ENCODE measurements around the gene TMBIM1. TPM values are rescaled to one million over a fixed set of nuclear protein-coding genes. Genes with fewer than 3 reads are reported as not detected.

TMBIM1 gene
- total RNA-seq, 1 donor: 136 TPM

GRCh38 chr2:218260166-218260565 is 32.1 kb downstream of the TMBIM1 start:
- DNase-seq (ENCODE audit: low read depth): no peak
- no peak overlapping the region for H3K4me3 ChIP-seq (ENCODE audit: low read depth, low read length)
- TF ChIP-seq, protein P1, sequence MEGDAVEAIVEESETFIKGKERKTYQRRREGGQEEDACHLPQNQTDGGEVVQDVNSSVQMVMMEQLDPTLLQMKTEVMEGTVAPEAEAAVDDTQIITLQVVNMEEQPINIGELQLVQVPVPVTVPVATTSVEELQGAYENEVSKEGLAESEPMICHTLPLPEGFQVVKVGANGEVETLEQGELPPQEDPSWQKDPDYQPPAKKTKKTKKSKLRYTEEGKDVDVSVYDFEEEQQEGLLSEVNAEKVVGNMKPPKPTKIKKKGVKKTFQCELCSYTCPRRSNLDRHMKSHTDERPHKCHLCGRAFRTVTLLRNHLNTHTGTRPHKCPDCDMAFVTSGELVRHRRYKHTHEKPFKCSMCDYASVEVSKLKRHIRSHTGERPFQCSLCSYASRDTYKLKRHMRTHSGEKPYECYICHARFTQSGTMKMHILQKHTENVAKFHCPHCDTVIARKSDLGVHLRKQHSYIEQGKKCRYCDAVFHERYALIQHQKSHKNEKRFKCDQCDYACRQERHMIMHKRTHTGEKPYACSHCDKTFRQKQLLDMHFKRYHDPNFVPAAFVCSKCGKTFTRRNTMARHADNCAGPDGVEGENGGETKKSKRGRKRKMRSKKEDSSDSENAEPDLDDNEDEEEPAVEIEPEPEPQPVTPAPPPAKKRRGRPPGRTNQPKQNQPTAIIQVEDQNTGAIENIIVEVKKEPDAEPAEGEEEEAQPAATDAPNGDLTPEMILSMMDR (IDR thresholded peaks at IDR 0.05; ENCODE audit: insufficient read depth, low read depth, low read length): no peak

DNA sequence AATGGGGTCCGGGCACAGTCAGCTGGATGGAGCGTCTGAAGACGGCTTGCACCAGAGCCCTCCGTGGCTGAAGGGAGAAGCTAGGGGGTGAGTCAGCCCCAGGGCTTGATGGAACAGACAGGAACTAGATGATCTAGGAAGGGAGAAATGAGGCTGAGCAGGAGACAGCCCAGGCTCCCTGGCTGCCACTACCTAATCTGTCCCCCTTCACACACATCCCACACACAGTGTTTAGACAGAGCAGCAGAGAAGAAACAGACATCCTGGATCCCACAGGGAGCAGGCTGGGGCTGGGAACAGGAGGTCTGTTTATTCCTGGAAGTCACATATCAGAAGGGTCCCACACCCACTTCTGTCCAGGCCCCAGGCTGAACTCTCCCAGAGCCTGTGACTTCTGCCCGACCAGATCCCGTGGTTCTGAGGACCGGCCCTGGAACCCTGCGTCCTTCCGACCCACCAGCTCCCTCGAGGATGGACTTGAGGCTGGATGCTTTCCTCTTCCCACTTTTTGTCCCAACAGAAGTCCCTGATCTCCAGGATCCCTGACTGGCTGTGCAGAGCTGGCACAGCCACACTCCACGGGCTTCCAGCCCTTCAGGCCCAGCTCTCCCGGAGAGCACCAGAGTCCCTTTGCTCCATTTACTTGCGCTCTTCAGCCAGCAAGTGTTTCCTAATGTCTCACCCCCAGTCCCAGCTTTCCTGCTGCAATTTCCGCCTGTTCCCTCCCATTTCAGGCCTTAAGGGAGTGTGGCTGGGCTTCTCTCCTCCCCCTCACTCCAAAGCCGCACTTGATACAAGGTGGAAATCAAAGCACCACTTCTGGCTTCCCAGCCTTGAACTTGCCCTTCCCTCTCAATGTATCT is 33.0 kb downstream of the TMBIM1 start:
- TF ChIP-seq, protein P1 (IDR thresholded peaks at IDR 0.05; ENCODE audit: insufficient read depth, low read depth, low read length): no peak
- no peak overlapping the region for H3K4me3 ChIP-seq (ENCODE audit: low read depth, low read length)
- peak; percentile 97 for DNase-seq (ENCODE audit: low read depth)

- DNase-seq (ENCODE audit: low read depth): no peak
- no peak overlapping the region for H3K4me3 ChIP-seq (ENCODE audit: low read depth, low read length)
- TF ChIP-seq, protein P1 (IDR thresholded peaks at IDR 0.05; ENCODE audit: insufficient read depth, low read depth, low read length): peak; percentile 60
Observed at GRCh38 chr2:218257390-218257981, 34.8 kb downstream of the TMBIM1 start.

DNA sequence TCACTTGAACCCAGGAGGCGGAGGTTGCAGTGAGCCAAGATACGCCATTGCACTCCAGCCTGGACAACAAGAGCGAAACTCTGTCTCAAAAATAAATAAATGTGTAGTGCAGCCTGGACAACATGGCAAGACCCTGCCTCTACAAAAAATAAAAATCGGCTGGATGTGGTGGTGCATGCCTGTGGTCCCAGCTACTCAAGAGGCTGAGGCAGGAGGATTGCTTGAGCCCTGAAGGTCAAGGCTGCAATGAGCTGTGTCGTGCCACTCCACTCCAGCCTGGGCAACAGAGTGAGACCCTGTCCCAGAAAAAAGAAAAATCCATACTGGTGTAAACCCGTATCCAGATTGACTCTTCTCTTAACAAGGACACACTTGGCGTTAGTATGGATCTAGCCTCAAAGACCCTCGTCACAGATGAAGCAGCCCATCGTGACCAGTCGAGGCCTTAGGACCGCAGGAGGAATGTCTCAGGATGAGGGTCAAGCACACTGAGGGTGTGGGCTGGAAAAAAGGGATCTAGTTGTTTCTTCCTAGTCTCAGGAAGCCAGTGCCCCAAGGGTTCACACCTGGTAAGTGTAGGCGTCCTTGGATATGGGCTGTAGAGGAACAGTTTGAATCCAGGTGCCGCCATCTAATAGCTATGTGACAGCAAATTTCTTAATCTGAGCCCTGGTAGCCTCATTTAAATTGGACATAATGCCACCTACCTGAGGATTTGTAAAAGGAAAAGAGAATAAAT is 35.5 kb downstream of the TMBIM1 start:
- no peak for DNase-seq (ENCODE audit: low read depth)
- TF ChIP-seq, protein P1 (IDR thresholded peaks at IDR 0.05; ENCODE audit: insufficient read depth, low read depth, low read length): no peak

GRCh38 chr2:218255446-218255845 is 36.9 kb downstream of the TMBIM1 start:
- peak; percentile 64 for DNase-seq (ENCODE audit: low read depth)
- H3K4me3 ChIP-seq (ENCODE audit: low read depth, low read length): no peak overlapping the region
- TF ChIP-seq, protein P1 (IDR thresholded peaks at IDR 0.05; ENCODE audit: insufficient read depth, low read depth, low read length): no peak

More for the DNA sequence above, 35.5 kb downstream of the TMBIM1 start:
- no peak overlapping the region for H3K4me3 ChIP-seq (ENCODE audit: low read depth, low read length)

DNA sequence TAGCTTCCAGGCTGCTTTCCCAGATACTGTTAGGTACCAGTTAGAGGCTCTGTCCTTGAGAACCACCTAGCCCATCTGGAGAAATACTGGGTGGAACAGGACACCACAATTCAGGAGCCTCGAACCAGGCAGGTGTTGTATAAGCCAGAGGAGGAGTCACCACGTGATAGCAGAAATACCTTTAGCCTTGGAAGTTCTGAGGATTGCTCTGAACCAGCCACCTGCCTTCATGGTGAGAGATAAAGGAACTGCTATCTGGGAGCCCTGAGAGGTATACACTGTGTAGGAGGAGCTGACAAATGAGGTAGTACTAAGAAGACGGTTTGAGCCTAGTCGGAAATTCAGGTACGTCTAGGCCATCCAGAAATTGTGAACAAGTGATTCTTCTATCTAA is 39.1 kb downstream of the TMBIM1 start:
- no peak overlapping the region for H3K4me3 ChIP-seq (ENCODE audit: low read depth, low read length)
- no peak for DNase-seq (ENCODE audit: low read depth)
- TF ChIP-seq, protein P1 (IDR thresholded peaks at IDR 0.05; ENCODE audit: insufficient read depth, low read depth, low read length): no peak

Measured in fibroblast of villous mesenchyme (primary cell).